GM19239 (cell line): Measurements from ENCODE around the gene SLC16A9.

ENCODE experiments used
- DNase-seq: peaks from one replicate; pipeline ENCODE4 v3.0.0; 2011; ENCODE audit warnings: low spot score; ENCODE audit not compliant: insufficient read length
- FAIRE-seq: peaks from 2 replicates; lab custom pipeline; 2011; peaks lifted over from hg19 to GRCh38; lab: Jason Lieb, UNC

The SLC16A9 gene

GRCh38 chr10:59631882-59632807 lies 77.5 kb downstream of the SLC16A9 start:
- DNase-seq (no peak), FAIRE-seq (no peak)

- FAIRE-seq (no peak), DNase-seq (no peak)
Observed at GRCh38 chr10:59631237-59631636, 78.4 kb downstream of the SLC16A9 start.

GRCh38 chr10:59628965-59629364 lies 80.7 kb downstream of the SLC16A9 start:
- no peak for FAIRE-seq
- no peak for DNase-seq

- DNase-seq (no peak), FAIRE-seq (no peak)
Observed at GRCh38 chr10:59628456-59628855, 81.2 kb downstream of the SLC16A9 start.

- DNase-seq: no peak
Observed at GRCh38 chr10:59627366-59628018, 82.2 kb downstream of the SLC16A9 start.

GRCh38 chr10:59626523-59626869 lies 83.2 kb downstream of the SLC16A9 start:
- FAIRE-seq (no peak), DNase-seq (no peak)

More at GRCh38 chr10:59627366-59628018, 82.2 kb downstream of the SLC16A9 start:
- FAIRE-seq: no peak

- peak; percentile 82 for FAIRE-seq
- DNase-seq: peak; percentile 52
Observed at GRCh38 chr10:59625721-59626522, 83.7 kb downstream of the SLC16A9 start.

- no peak for DNase-seq
- no peak for FAIRE-seq
Observed at GRCh38 chr10:59624951-59625350, 84.7 kb downstream of the SLC16A9 start.

- no peak for FAIRE-seq
- DNase-seq: no peak
Observed at GRCh38 chr10:59624136-59624535, 85.5 kb downstream of the SLC16A9 start.

GRCh38 chr10:59623133-59624121 lies 86.2 kb downstream of the SLC16A9 start:
- FAIRE-seq: no peak
- DNase-seq: no peak

- no peak for FAIRE-seq
- DNase-seq: no peak
Observed at GRCh38 chr10:59622320-59623132, 87.1 kb downstream of the SLC16A9 start.

GRCh38 chr10:59621771-59622170 lies 87.9 kb downstream of the SLC16A9 start:
- FAIRE-seq (no peak), DNase-seq (no peak)

- DNase-seq (no peak), FAIRE-seq (no peak)
Observed at GRCh38 chr10:59618666-59619065, 91.0 kb downstream of the SLC16A9 start.

GRCh38 chr10:59617996-59618395 lies 91.7 kb downstream of the SLC16A9 start:
- FAIRE-seq (no peak), DNase-seq (no peak)

GRCh38 chr10:59611048-59611447 lies 98.6 kb downstream of the SLC16A9 start:
- DNase-seq (no peak), FAIRE-seq (no peak)

GRCh38 chr10:59607970-59608369 lies 101.7 kb downstream of the SLC16A9 start:
- no peak for DNase-seq
- no peak for FAIRE-seq

GRCh38 chr10:59606551-59606961 lies 103.1 kb downstream of the SLC16A9 start:
- DNase-seq: no peak
- FAIRE-seq: no peak

GRCh38 chr10:59601985-59602384 lies 107.7 kb downstream of the SLC16A9 start:
- DNase-seq (no peak), FAIRE-seq (no peak)
